ENCODE results near the gene TAS2R16. TPM values are rescaled to one million over a fixed set of nuclear protein-coding genes. Genes with fewer than 3 reads are reported as not detected.

Gene TAS2R16
- total RNA-seq, 1 experiment from 2014 or later, result not detected

DNA sequence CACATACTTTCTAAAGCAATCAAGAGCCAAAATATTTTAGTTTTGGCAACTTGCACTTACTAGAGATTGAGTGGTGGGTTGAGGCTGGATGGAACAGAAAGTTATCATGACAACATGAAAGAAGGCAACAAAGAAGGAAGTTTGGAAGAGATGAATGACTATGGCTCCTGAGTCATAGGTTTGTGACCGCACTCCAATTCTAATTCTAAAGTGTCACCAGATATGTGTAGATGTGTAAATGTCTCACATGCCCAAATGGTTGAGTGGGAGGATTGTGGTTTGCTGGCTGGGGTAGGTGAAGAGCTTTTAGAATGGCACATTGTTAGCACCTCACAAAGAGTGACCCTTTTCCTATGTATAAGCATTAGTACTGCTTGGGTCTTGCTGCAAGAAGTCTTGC is 20.2 kb downstream of the TAS2R16 start:
- H3K4me3 Mint-ChIP-seq (ENCODE audit: low read depth, unreplicated experiment), result no peak overlapping the region
- CTCF ChIA-PET, result interaction anchor here (0.7 kb wide), 1 partner anchor 63 kb away, joined by 3 read pairs; no protein-coding TSS in a partner anchor
- peaks cover 8% of the 10 kb centered on the region for H3K4me1 Mint-ChIP-seq (ENCODE audit: low read depth, unreplicated experiment)
- no peaks in the 10 kb centered on the region for H3K36me3 Mint-ChIP-seq (ENCODE audit: insufficient read depth, unreplicated experiment)
- H3K27ac Mint-ChIP-seq (ENCODE audit: unreplicated experiment), result no peak overlapping the region
- intact Hi-C loops (cut with micrococcal nuclease; ENCODE audit: unreplicated experiment), result no loop called here
- no peaks in the 10 kb centered on the region for H3K9me3 Mint-ChIP-seq (ENCODE audit: low read depth, unreplicated experiment)
- TF ChIP-seq, protein P1, sequence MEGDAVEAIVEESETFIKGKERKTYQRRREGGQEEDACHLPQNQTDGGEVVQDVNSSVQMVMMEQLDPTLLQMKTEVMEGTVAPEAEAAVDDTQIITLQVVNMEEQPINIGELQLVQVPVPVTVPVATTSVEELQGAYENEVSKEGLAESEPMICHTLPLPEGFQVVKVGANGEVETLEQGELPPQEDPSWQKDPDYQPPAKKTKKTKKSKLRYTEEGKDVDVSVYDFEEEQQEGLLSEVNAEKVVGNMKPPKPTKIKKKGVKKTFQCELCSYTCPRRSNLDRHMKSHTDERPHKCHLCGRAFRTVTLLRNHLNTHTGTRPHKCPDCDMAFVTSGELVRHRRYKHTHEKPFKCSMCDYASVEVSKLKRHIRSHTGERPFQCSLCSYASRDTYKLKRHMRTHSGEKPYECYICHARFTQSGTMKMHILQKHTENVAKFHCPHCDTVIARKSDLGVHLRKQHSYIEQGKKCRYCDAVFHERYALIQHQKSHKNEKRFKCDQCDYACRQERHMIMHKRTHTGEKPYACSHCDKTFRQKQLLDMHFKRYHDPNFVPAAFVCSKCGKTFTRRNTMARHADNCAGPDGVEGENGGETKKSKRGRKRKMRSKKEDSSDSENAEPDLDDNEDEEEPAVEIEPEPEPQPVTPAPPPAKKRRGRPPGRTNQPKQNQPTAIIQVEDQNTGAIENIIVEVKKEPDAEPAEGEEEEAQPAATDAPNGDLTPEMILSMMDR (IDR thresholded peaks at IDR 0.05; ENCODE audit: unreplicated experiment), result no peak
- no TSS peak for BruUV-seq (replicated peaks)
- peak; percentile 15 for DNase-seq
- no peaks in the 10 kb centered on the region for H3K27me3 Mint-ChIP-seq (ENCODE audit: unreplicated experiment)

DNA sequence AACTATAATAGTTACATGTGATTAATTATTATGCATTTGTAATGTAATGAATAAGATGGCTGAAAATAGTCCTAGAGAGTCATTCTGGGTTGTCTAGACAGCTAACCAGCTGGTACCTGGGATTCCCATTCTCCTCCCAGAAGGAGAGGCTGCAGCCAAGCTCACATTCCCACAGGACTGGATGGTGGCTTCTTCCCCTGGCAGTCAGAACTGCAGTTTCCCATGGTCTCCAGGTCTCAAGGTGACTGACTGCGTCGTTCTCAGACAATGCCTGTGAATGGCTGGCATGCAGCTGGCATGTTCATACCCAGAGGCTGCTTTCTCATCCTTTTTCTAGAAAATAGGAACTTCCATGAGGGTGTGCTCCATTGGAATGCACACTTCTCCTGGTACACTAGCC is 21.3 kb downstream of the TAS2R16 start:
- intact Hi-C loops (cut with micrococcal nuclease; ENCODE audit: unreplicated experiment), result no loop called here
- no peaks in the 10 kb centered on the region for H3K9me3 Mint-ChIP-seq (ENCODE audit: low read depth, unreplicated experiment)
- CTCF ChIA-PET, result interaction anchor here (0.7 kb wide), 1 partner anchor 401 kb away, joined by 3 read pairs; no protein-coding TSS in a partner anchor
- TF ChIP-seq, protein P1 (IDR thresholded peaks at IDR 0.05; ENCODE audit: unreplicated experiment), result no peak
- no peaks in the 10 kb centered on the region for H3K27me3 Mint-ChIP-seq (ENCODE audit: unreplicated experiment)
- peaks cover 8% of the 10 kb centered on the region for H3K4me1 Mint-ChIP-seq (ENCODE audit: low read depth, unreplicated experiment)
- no peaks in the 10 kb centered on the region for H3K36me3 Mint-ChIP-seq (ENCODE audit: insufficient read depth, unreplicated experiment)
- BruUV-seq (replicated peaks), result no TSS peak
- DNase-seq, result no peak
- H3K4me3 Mint-ChIP-seq (ENCODE audit: low read depth, unreplicated experiment), result no peak overlapping the region
- no peak overlapping the region for H3K27ac Mint-ChIP-seq (ENCODE audit: unreplicated experiment)

- H3K4me3 Mint-ChIP-seq (ENCODE audit: low read depth, unreplicated experiment), result no peak overlapping the region
- H3K36me3 Mint-ChIP-seq (ENCODE audit: insufficient read depth, unreplicated experiment), result no peaks in the 10 kb centered on the region
- BruUV-seq (replicated peaks), result no TSS peak
- no peak overlapping the region for H3K27ac Mint-ChIP-seq (ENCODE audit: unreplicated experiment)
- H3K4me1 Mint-ChIP-seq (ENCODE audit: low read depth, unreplicated experiment), result peaks cover 8% of the 10 kb centered on the region
- TF ChIP-seq, protein P1 (IDR thresholded peaks at IDR 0.05; ENCODE audit: unreplicated experiment), result no peak
- no peaks in the 10 kb centered on the region for H3K27me3 Mint-ChIP-seq (ENCODE audit: unreplicated experiment)
- no peak for DNase-seq
- no peaks in the 10 kb centered on the region for H3K9me3 Mint-ChIP-seq (ENCODE audit: low read depth, unreplicated experiment)
- intact Hi-C loops (cut with micrococcal nuclease; ENCODE audit: unreplicated experiment), result no loop called here
- CTCF ChIA-PET, result no interaction called here
Measured at GRCh38 chr7:122972056-122972455, 23.4 kb downstream of the TAS2R16 start.

DNA sequence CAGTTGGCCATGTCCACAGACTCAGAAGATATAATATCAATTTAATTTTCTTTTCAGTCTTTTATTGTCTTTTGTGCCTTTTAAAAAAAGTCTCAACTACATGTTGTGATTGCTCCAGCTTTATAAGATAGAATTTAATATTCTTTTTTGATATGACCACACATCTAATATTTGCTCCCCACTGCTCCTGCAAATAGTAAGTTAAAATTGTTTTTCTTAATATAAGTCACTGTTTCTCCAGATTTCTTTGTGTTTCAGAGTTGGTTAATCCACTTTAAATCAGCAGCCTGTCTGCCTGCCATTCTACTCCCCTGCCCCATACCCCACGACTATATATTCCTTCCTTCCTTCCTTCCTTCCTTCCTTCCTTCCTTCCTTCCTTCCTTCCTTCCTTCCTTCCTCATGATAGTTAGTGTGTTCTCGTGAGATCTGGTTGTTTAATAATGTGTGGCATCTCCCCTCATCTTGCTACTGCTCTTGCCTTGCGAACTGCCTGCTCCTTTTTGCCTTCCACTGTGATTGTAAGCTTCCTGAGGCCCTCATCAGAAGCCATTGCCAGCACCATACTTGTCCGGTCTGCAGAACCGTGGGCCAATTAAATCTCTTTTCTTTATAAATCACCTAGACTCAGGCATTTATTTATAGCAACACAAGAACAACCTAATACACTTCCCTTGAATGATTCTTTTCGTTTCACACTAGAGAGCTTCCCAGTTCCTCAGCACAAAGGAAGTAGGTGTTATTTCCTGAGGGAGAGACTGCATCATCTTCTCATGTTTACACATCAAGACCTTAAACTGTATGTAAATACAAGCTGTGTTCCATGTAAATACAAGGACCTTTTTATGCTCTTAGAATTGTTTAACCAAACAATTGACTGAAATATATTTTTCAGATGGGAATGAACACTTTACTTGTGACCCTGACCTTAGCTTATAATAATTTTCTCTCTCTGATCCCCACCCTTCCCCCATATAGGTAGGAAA is 24.5 kb downstream of the TAS2R16 start:
- BruUV-seq (replicated peaks), result no TSS peak
- Mint-ChIP-seq H3K36me3 (ENCODE audit: insufficient read depth, unreplicated experiment) (no peaks in the 10 kb centered on the region), H3K27ac (ENCODE audit: unreplicated experiment) (no peak overlapping the region), H3K9me3 (ENCODE audit: low read depth, unreplicated experiment) (no peaks in the 10 kb centered on the region), H3K4me3 (ENCODE audit: low read depth, unreplicated experiment) (no peak overlapping the region), H3K27me3 (ENCODE audit: unreplicated experiment) (no peaks in the 10 kb centered on the region), H3K4me1 (ENCODE audit: low read depth, unreplicated experiment) (peaks cover 8% of the 10 kb centered on the region)
- TF ChIP-seq, protein P1 (IDR thresholded peaks at IDR 0.05; ENCODE audit: unreplicated experiment), result no peak
- intact Hi-C loops (cut with micrococcal nuclease; ENCODE audit: unreplicated experiment), result no loop called here
- CTCF ChIA-PET, result interaction anchor here (0.6 kb wide), 1 partner anchor 28 kb away, joined by 4 read pairs; no protein-coding TSS in a partner anchor
- DNase-seq, result no peak

Data from Calu3 (cell line).